PFSK-1 (cell line): ENCODE measurements around the gene LRP3.

Experiments used
- FOXP2 ChIP-seq: optimal IDR thresholded peaks from 2 replicates; pipeline ENCODE3; 2011; ENCODE audit warnings: borderline replicate concordance, control low read depth, inconsistent platforms; ENCODE audit not compliant: insufficient read depth; ENCODE audit errors: extremely low read length, extremely low read depth
- POLR2AphosphoS5 ChIP-seq: IDR thresholded peaks from 2 replicates; pipeline ENCODE4 v1.6.1; 2012; ENCODE audit warnings: low read depth, mild to moderate bottlenecking, control low read depth, low read length, moderate library complexity

- TF ChIP-seq POLR2AphosphoS5 (no peak), FOXP2 (no peak)
Measured at GRCh38 chr19:33161201-33161600, 32.9 kb upstream of the LRP3 start.
